Endothelial cell of umbilical vein (primary cell): ENCODE results near the gene TRAPPC12. TPM values are rescaled to one million over a fixed set of nuclear protein-coding genes. Genes with fewer than 3 reads are reported as not detected.
"Not testable (repeated sequence)": the region's sequence is repeated elsewhere in the genome, so short reads cannot be mapped to it uniquely, and the experiment has no call there.

Experiments
- BruUV-seq: library from RNA; stranded (reverse); fragments of 400-500 nt; replicated peaks from 2 replicates; lab custom pipeline; 2021; lab: Mats Ljungman, UMichigan
- CTCF ChIA-PET: fragments of 300-600, 350-600 bp; sonication (Branson Sonifier 250); formaldehyde crosslinking; loops from one replicate; lab custom pipeline; 2021; ENCODE audit warnings: antibody characterized with exemption, inconsistent platforms; lab: Charles Lee
- POLR2A ChIA-PET: fragments of 300-600, 350-600 bp; sonication (Branson Sonifier 250); formaldehyde crosslinking; loops from one replicate; lab custom pipeline; 2021; ENCODE audit warnings: antibody characterized with exemption, inconsistent platforms; lab: Charles Lee
- DNase-seq: peaks from one replicate; pipeline ENCODE4 v3.0.0-alpha.2; 2011; ENCODE audit warnings: low read depth, low spot score
- FAIRE-seq: peaks from 2 replicates; lab custom pipeline; 2011; peaks lifted over from hg19 to GRCh38; lab: Jason Lieb, UNC
- H2AFZ ChIP-seq: 2 replicates; pipeline ENCODE4 v1.6.0; 2012; ENCODE audit warnings: low read depth, low read length, control low read depth, inconsistent platforms
- H3K27ac ChIP-seq: 2 replicates; pipeline ENCODE4 v1.5.1; 2011; ENCODE audit warnings: low read depth, mild to moderate bottlenecking, control low read depth, low read length, moderate library complexity; ENCODE audit not compliant: insufficient read depth
- H3K27me3 ChIP-seq, 2 experiments: 2 replicates each; pipeline versions ENCODE4 v1.6.0 to v1.6.1; 2011; ENCODE audit warnings: low read length in 2 of 2, mixed read lengths in 1 of 2; ENCODE audit not compliant: control insufficient read depth in 2 of 2, insufficient read depth in 2 of 2
- H3K36me3 ChIP-seq, 2 experiments: 2 replicates in 1 of 2; 3 replicates in 1 of 2; pipeline ENCODE4 v1.5.1; 2011; ENCODE audit warnings: low read length in 2 of 2, mild to moderate bottlenecking in 1 of 2, moderate library complexity in 1 of 2; ENCODE audit not compliant: control insufficient read depth in 2 of 2, insufficient read depth in 2 of 2; ENCODE audit errors: extremely low read depth in 1 of 2
- H3K4me1 ChIP-seq: 3 replicates; pipeline ENCODE4 v1.5.1; 2011; ENCODE audit warnings: mild to moderate bottlenecking, low read length; ENCODE audit not compliant: control insufficient read depth, insufficient read depth; ENCODE audit errors: extremely low read depth
- H3K4me2 ChIP-seq: 2 replicates; pipeline ENCODE4 v1.6.1; 2011; ENCODE audit warnings: low read length, control low read depth, mixed read lengths; ENCODE audit not compliant: insufficient read depth
- H3K4me3 ChIP-seq, 3 experiments: fragments of 200-600 bp in 1 of 3; sonication (generic), shearing (Covaris generic) in 1 of 3; replicated peaks in 1 of 3; 2 replicates each; pipeline ENCODE4 v1.5.1; 2011 to 2016; ENCODE audit warnings: control low read depth in 3 of 3, low read length in 3 of 3, mild to moderate bottlenecking in 2 of 3, inconsistent platforms in 1 of 3, low read depth in 1 of 3, moderate library complexity in 1 of 3; ENCODE audit not compliant: insufficient read depth in 1 of 3
- H3K79me2 ChIP-seq: 2 replicates; pipeline ENCODE4 v1.6.0; 2012; ENCODE audit warnings: low read length, inconsistent platforms; ENCODE audit not compliant: control insufficient read depth, insufficient read depth
- H3K9ac ChIP-seq: replicated peaks from 2 replicates; pipeline ENCODE3; 2011; ENCODE audit warnings: low read length, control low read depth; ENCODE audit not compliant: insufficient read depth; ENCODE audit errors: extremely low read depth
- H3K9me1 ChIP-seq: replicated peaks from 3 replicates; pipeline ENCODE4 v1.6.0; 2011; ENCODE audit warnings: mild to moderate bottlenecking, low read length; ENCODE audit not compliant: control insufficient read depth, insufficient read depth; ENCODE audit errors: extremely low read depth
- H3K9me3 ChIP-seq: replicated peaks from 2 replicates; pipeline ENCODE4 v1.5.1; 2012; ENCODE audit warnings: low read length, inconsistent platforms; ENCODE audit not compliant: control insufficient read depth, insufficient read depth
- H4K20me1 ChIP-seq: replicated peaks from 2 replicates; pipeline ENCODE3; 2011; ENCODE audit warnings: mild to moderate bottlenecking, low read length; ENCODE audit not compliant: control insufficient read depth, insufficient read depth; ENCODE audit errors: extremely low read depth
- CTCF ChIP-seq, 2 donors: IDR thresholded peaks; 1 replicate in 1 of 2; 2 replicates in 1 of 2; pipeline ENCODE4 v1.5.1; 2011; ENCODE audit warnings: low read length in 2 of 2, mild to moderate bottlenecking in 2 of 2, moderate library complexity in 2 of 2, control low read depth in 1 of 2, inconsistent platforms in 1 of 2, low read depth in 1 of 2; ENCODE audit not compliant: insufficient read depth in 1 of 2; ENCODE audit errors: extremely low read depth in 1 of 2
- EZH2 ChIP-seq: IDR thresholded peaks from 2 replicates; pipeline ENCODE4 v1.6.1; 2012; ENCODE audit warnings: borderline replicate concordance, low read depth, mild to moderate bottlenecking, moderate library complexity, low read length, inconsistent platforms; ENCODE audit not compliant: severe bottlenecking
- FOS ChIP-seq: IDR thresholded peaks from 2 replicates; pipeline ENCODE4 v1.6.1; 2011; ENCODE audit warnings: mild to moderate bottlenecking, low read length, moderate library complexity, borderline replicate concordance; ENCODE audit not compliant: insufficient read depth
- GATA2 ChIP-seq: IDR thresholded peaks from 2 replicates; pipeline ENCODE4 v1.7.0; 2011; ENCODE audit warnings: low read depth, mild to moderate bottlenecking, moderate library complexity, mixed read lengths, low read length; ENCODE audit not compliant: insufficient read length, insufficient read depth
- JUN ChIP-seq: IDR thresholded peaks from 2 replicates; pipeline ENCODE4 v1.6.1; 2011; ENCODE audit warnings: borderline replicate concordance, low read depth; ENCODE audit not compliant: insufficient read length, insufficient read depth
- MAX ChIP-seq: IDR thresholded peaks from 2 replicates; pipeline ENCODE4 v1.6.1; 2011; ENCODE audit not compliant: insufficient read depth, insufficient read length
- MYC ChIP-seq: IDR thresholded peaks from one replicate; pipeline ENCODE4 v1.6.1; 2011; ENCODE audit warnings: mild to moderate bottlenecking, low read depth, low read length
- POLR2A ChIP-seq: IDR thresholded peaks from 2 replicates; pipeline ENCODE4 v1.6.1; 2012; ENCODE audit warnings: low read depth, mild to moderate bottlenecking, control low read depth, low read length
- POLR2AphosphoS5 ChIP-seq: IDR thresholded peaks from 2 replicates; pipeline ENCODE4 v1.6.1; 2012; ENCODE audit warnings: low read depth, mild to moderate bottlenecking, control low read depth, low read length, moderate library complexity; ENCODE audit not compliant: insufficient read depth
- dilution Hi-C: fragments of 300-500 bp; cut with MboI; formaldehyde crosslinking; loops from one replicate; pipeline ENCODE4 v1.15.0; 2019; ENCODE audit warnings: low sequenced_read_pairs; ENCODE audit not compliant: extremely low pct_ligation_motif_present
- intact Hi-C: fragments of 100-400 bp; cut with micrococcal nuclease; formaldehyde crosslinking; loops from one replicate; pipeline ENCODE4 v1.10.0; 2022
- polyA plus RNA-seq, 4 experiments: library from polyadenylated mRNA; depleted of rRNA in 3 of 4; stranded (reverse) in 3 of 4; unstranded in 1 of 4; fragments of >200 nt; gene quantifications; 2 replicates each; pipeline versions ENCODE4 v1.2.1 to v1.2.3, GENCODE V29; 2011 to 2012; ENCODE audit warnings: missing spikeins in 1 of 4
- total RNA-seq: library from RNA; stranded (reverse); gene quantifications from 2 replicates; pipeline ENCODE4 v1.2.3, GENCODE V29; 2021

The TRAPPC12 gene
- total and polyA plus RNA-seq, 2 donors (not counting 3 experiments of a cell fraction or from before 2014, with no cell fraction given): 47.5 to 81.5 TPM

- Histone ChIP-seq H3K4me1 (peaks cover 9% of the 10 kb centered on the region), H3K4me3 (no peak overlapping the region), H3K9me3 (no peaks in the 10 kb centered on the region), H3K9ac (no peak overlapping the region), H2AFZ (no peak overlapping the region), H3K27ac (no peak overlapping the region), H3K9me1 (no peaks in the 10 kb centered on the region), H3K36me3 (peaks cover 6 to 12% of the 10 kb centered on the region in 2 experiments), H3K79me2 (no peaks in the 10 kb centered on the region), H3K27me3 (no peaks in the 10 kb centered on the region), H3K4me2 (no peak overlapping the region), H4K20me1 (no peaks in the 10 kb centered on the region)
- ChIA-PET POLR2A (no interaction called here), CTCF (interaction anchor here (1.5 kb wide), 1 partner anchor 16 kb away, joined by 9 read pairs; no protein-coding TSS in a partner anchor)
- FAIRE-seq (no peak), DNase-seq (no peak)
- dilution Hi-C loops: no loop called here
- no TSS peak for BruUV-seq
- no peak for TF ChIP-seq POLR2AphosphoS5
- no peak for TF ChIP-seq JUN
- TF ChIP-seq CTCF (IDR thresholded peaks at IDR 0.05; ENCODE audit: extremely low read depth in 1 of 2, insufficient read depth in 1 of 2, low read depth in 1 of 2, low read length in 2 of 2): no peak
- TF ChIP-seq POLR2A: no peak
- TF ChIP-seq FOS: no peak
- no peak for TF ChIP-seq EZH2
- TF ChIP-seq GATA2: no peak
- TF ChIP-seq MAX: no peak
- TF ChIP-seq MYC: no peak
- intact Hi-C loops: no loop called here
These were observed 66.9 kb downstream of the TRAPPC12 start for GRCh38 chr2:3446381-3446780.

- DNase-seq, H3K9ac ChIP-seq, FAIRE-seq, H3K9me1 ChIP-seq, BruUV-seq, H3K4me3 ChIP-seq, H3K4me1 ChIP-seq, H3K27ac ChIP-seq, H4K20me1 ChIP-seq, H2AFZ ChIP-seq, H3K4me2 ChIP-seq, H3K27me3 ChIP-seq, dilution Hi-C loops, POLR2A ChIA-PET, H3K79me2 ChIP-seq, H3K9me3 ChIP-seq, intact Hi-C loops: not testable (repeated sequence)
- peaks cover 6 to 12% of the 10 kb centered on the region in 2 experiments for H3K36me3 ChIP-seq
- CTCF ChIA-PET: interaction anchor here (1.5 to 1.7 kb wide), 2 partner anchors 15 to 23 kb away, joined by 9 to 11 read pairs; no protein-coding TSS in a partner anchor
These were observed 67.7 kb downstream of the TRAPPC12 start for GRCh38 chr2:3447186-3447585.
